ENCODE measurements around the gene FEZF1.
"Not testable (repeated sequence)": the region's sequence is repeated elsewhere in the genome, so short reads cannot be mapped to it uniquely, and the experiment has no call there.

Gene FEZF1

GRCh38 chr7:122302761-122303530 is 1.6 kb downstream of the FEZF1 start:
- DNase-seq, result no peak
- TF ChIP-seq GATA1 (IDR thresholded peaks at IDR 0.05; ENCODE audit: low read depth, low read length) (no peak), POLR2A (IDR thresholded peaks at IDR 0.05; ENCODE audit: low read length) (no peak)

- no peak for TF ChIP-seq GATA1 (IDR thresholded peaks at IDR 0.05; ENCODE audit: low read depth, low read length)
- no peak for TF ChIP-seq POLR2A (IDR thresholded peaks at IDR 0.05; ENCODE audit: low read length)
- DNase-seq, result no peak
Measured at GRCh38 chr7:122301858-122302760, 2.4 kb downstream of the FEZF1 start.

- no peak for TF ChIP-seq POLR2A (IDR thresholded peaks at IDR 0.05; ENCODE audit: low read length)
- TF ChIP-seq GATA1 (IDR thresholded peaks at IDR 0.05; ENCODE audit: low read depth, low read length), result no peak
Measured at GRCh38 chr7:122300956-122301833, 3.4 kb downstream of the FEZF1 start.

GRCh38 chr7:122300211-122300932 is 4.2 kb downstream of the FEZF1 start:
- DNase-seq, result no peak
- TF ChIP-seq POLR2A (IDR thresholded peaks at IDR 0.05; ENCODE audit: low read length), result no peak
- no peak for TF ChIP-seq GATA1 (IDR thresholded peaks at IDR 0.05; ENCODE audit: low read depth, low read length)

More at GRCh38 chr7:122300956-122301833, 3.4 kb downstream of the FEZF1 start:
- DNase-seq, result no peak

GRCh38 chr7:122299624-122300210 is 4.8 kb downstream of the FEZF1 start:
- no peak for DNase-seq
- TF ChIP-seq GATA1 (IDR thresholded peaks at IDR 0.05; ENCODE audit: low read depth, low read length) (no peak), POLR2A (IDR thresholded peaks at IDR 0.05; ENCODE audit: low read length) (no peak)

GRCh38 chr7:122298618-122299017 is 5.9 kb downstream of the FEZF1 start:
- no peak for DNase-seq
- TF ChIP-seq POLR2A (IDR thresholded peaks at IDR 0.05; ENCODE audit: low read length) (no peak), GATA1 (IDR thresholded peaks at IDR 0.05; ENCODE audit: low read depth, low read length) (no peak)

GRCh38 chr7:122298131-122298530 is 6.4 kb downstream of the FEZF1 start:
- TF ChIP-seq POLR2A (IDR thresholded peaks at IDR 0.05; ENCODE audit: low read length) (no peak), GATA1 (IDR thresholded peaks at IDR 0.05; ENCODE audit: low read depth, low read length) (no peak)

GRCh38 chr7:122291189-122291588 is 13.4 kb downstream of the FEZF1 start:
- TF ChIP-seq POLR2A (IDR thresholded peaks at IDR 0.05; ENCODE audit: low read length) (no peak), GATA1 (IDR thresholded peaks at IDR 0.05; ENCODE audit: low read depth, low read length) (no peak)
- DNase-seq, result no peak

More at GRCh38 chr7:122298131-122298530, 6.4 kb downstream of the FEZF1 start:
- DNase-seq, result no peak

- TF ChIP-seq GATA1 (IDR thresholded peaks at IDR 0.05; ENCODE audit: low read depth, low read length) (no peak), POLR2A (IDR thresholded peaks at IDR 0.05; ENCODE audit: low read length) (no peak)
- DNase-seq, result no peak
Measured at GRCh38 chr7:122290476-122290875, 14.1 kb downstream of the FEZF1 start.

- TF ChIP-seq GATA1 (IDR thresholded peaks at IDR 0.05; ENCODE audit: low read depth, low read length), result no peak
- no peak for TF ChIP-seq POLR2A (IDR thresholded peaks at IDR 0.05; ENCODE audit: low read length)
- DNase-seq, result no peak
Measured at GRCh38 chr7:122289426-122289825, 15.1 kb downstream of the FEZF1 start.

- not testable (repeated sequence) for DNase-seq
Measured at GRCh38 chr7:122284608-122285007, 19.9 kb downstream of the FEZF1 start.

- DNase-seq, result no peak
- no peak for TF ChIP-seq GATA1 (IDR thresholded peaks at IDR 0.05; ENCODE audit: low read depth, low read length)
- no peak for TF ChIP-seq POLR2A (IDR thresholded peaks at IDR 0.05; ENCODE audit: low read length)
Measured at GRCh38 chr7:122273117-122273516, 31.4 kb downstream of the FEZF1 start.

- no peak for DNase-seq
- no peak for TF ChIP-seq POLR2A (IDR thresholded peaks at IDR 0.05; ENCODE audit: low read length)
- TF ChIP-seq GATA1 (IDR thresholded peaks at IDR 0.05; ENCODE audit: low read depth, low read length), result no peak
Measured at GRCh38 chr7:122269241-122269640, 35.3 kb downstream of the FEZF1 start.
